Measurements from ENCODE around the gene ARHGAP45. TPM values are rescaled to one million over a fixed set of nuclear protein-coding genes. Genes with fewer than 3 reads are reported as not detected.

Gene ARHGAP45
- total RNA-seq, 2 donors from 2014 or later = 27.4 to 37.9 TPM

- H3K4me1 ChIP-seq = peaks cover 4% of the 10 kb centered on the region
- no peak overlapping the region for H3K27ac ChIP-seq
- H3K9me3 ChIP-seq = no peaks in the 10 kb centered on the region
- H3K27me3 ChIP-seq = no peaks in the 10 kb centered on the region
- intact Hi-C loops (cut with DNase I) = no loop called here
- peak overlapping the region; percentile 11 for H3K4me3 ChIP-seq
- TF ChIP-seq CTCF (IDR thresholded peaks at IDR 0.05) = no peak
- DNase-seq = no peak
- H3K36me3 ChIP-seq = no peaks in the 10 kb centered on the region
- H3K9ac ChIP-seq (ENCODE audit: low read depth in 2 of 2, low read length in 2 of 2) = no peak overlapping the region
Measured at GRCh38 chr19:1081301-1082164, 14.6 kb downstream of the ARHGAP45 start.

- no peak for TF ChIP-seq CTCF (IDR thresholded peaks at IDR 0.05)
Measured at GRCh38 chr19:1082165-1082927, 15.4 kb downstream of the ARHGAP45 start.

GRCh38 chr19:1082928-1083816 is 16.2 kb downstream of the ARHGAP45 start:
- no peak for DNase-seq
- H3K9ac ChIP-seq (ENCODE audit: low read depth in 2 of 2, low read length in 2 of 2) = peak overlapping the region; percentile 68 to 78
- no peak for TF ChIP-seq CTCF (IDR thresholded peaks at IDR 0.05)
- no peaks in the 10 kb centered on the region for H3K27me3 ChIP-seq
- no peaks in the 10 kb centered on the region for H3K9me3 ChIP-seq
- peak overlapping the region; percentile 42 for H3K4me3 ChIP-seq
- peaks cover 4% of the 10 kb centered on the region for H3K4me1 ChIP-seq
- intact Hi-C loops (cut with DNase I) = no loop called here
- no peaks in the 10 kb centered on the region for H3K36me3 ChIP-seq
- peak overlapping the region; percentile 59 for H3K27ac ChIP-seq

More at GRCh38 chr19:1082165-1082927, 15.4 kb downstream of the ARHGAP45 start:
- no peaks in the 10 kb centered on the region for H3K36me3 ChIP-seq
- peaks cover 4% of the 10 kb centered on the region for H3K4me1 ChIP-seq
- peak overlapping the region; percentile 68 to 78 for H3K9ac ChIP-seq (ENCODE audit: low read depth in 2 of 2, low read length in 2 of 2)
- H3K27ac ChIP-seq = peak overlapping the region; percentile 59
- peak overlapping the region; percentile 42 for H3K4me3 ChIP-seq
- H3K27me3 ChIP-seq = no peaks in the 10 kb centered on the region
- DNase-seq = peak; percentile 96
- no peaks in the 10 kb centered on the region for H3K9me3 ChIP-seq
- intact Hi-C loops (cut with DNase I) = no loop called here

- Histone ChIP-seq H3K4me1 (peaks cover 4% of the 10 kb centered on the region), H3K27ac (no peak overlapping the region), H3K9me3 (no peaks in the 10 kb centered on the region), H3K36me3 (no peaks in the 10 kb centered on the region), H3K9ac (ENCODE audit: low read depth in 2 of 2, low read length in 2 of 2) (no peak overlapping the region), H3K27me3 (no peaks in the 10 kb centered on the region), H3K4me3 (no peak overlapping the region)
- no peak for TF ChIP-seq CTCF (IDR thresholded peaks at IDR 0.05)
- no peak for DNase-seq
- intact Hi-C loops (cut with DNase I) = no loop called here
Measured at GRCh38 chr19:1084024-1084868, 17.3 kb downstream of the ARHGAP45 start.
